Measurements from ENCODE around the gene HCRTR1. TPM values are rescaled to one million over a fixed set of nuclear protein-coding genes. Genes with fewer than 3 reads are reported as not detected.

Gene HCRTR1
- total RNA-seq, 5 donors from 2014 or later (not counting 1 experiment from before 2014, with no cell fraction given): not detected

DNA sequence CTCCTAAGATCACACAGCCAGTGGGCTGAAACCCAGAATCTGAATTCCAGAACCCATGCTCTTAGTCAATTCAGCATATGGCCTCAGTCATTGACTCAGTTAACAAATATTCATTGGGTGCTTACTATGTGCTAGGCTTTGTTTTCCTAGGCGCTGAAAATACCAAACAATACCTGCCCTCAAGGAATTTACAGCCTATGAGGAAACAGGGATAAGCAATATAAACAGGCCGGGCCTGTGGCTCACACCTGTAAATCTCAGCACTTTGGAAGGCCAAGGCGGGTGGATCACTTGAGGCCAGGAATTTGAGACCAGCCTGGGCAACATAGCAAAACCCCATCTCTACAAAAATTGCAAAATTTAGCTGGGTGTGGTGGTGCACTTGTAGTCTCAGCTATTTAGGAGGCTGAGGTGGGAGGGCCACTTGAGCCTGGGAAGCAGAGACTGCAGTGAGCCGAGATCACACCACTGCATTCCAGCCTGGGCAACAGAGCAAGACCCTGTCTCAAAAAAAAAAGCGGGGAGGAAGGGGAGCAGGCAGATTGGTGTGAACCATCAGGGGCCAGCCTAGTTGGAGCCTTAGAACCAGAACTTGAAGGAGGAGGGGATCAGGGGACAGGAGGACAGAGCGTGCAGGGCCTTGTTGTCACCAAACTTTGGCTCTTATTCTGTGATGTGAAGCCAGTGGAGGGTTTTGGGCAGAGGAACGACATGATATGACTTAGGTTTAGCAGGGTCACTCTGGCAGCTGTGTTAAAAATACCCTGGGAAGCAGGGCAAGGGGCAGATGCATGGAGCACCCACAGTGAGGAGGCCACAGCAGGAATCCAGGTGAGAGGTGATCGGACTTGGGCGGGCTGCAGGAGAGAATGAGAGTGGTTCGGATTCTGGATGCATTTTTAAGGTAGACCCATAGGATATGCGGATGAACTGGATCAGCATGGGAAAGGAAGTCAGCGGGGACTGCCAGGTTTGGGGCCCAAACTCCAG lies 35.4 kb upstream of the HCRTR1 start:
- Histone ChIP-seq H3K27ac (ENCODE audit: low read length) (no peak overlapping the region), H3K4me1 (ENCODE audit: control insufficient read depth in 1 of 2, extremely low read depth in 1 of 2, insufficient read depth in 2 of 2, low read length in 2 of 2) (no peaks in the 10 kb centered on the region), H3K4me3 (ENCODE audit: control insufficient read depth in 1 of 2, extremely low read depth in 1 of 2, low read length in 1 of 2) (no peak overlapping the region), H3K9me3 (no peaks in the 10 kb centered on the region), H3K36me3 (ENCODE audit: control insufficient read depth in 2 of 2, extremely low read depth in 1 of 2, insufficient read depth in 1 of 2, low read length in 1 of 2) (no peaks in the 10 kb centered on the region), H3K27me3 (replicated peaks in 1 of 2; ENCODE audit: control insufficient read depth in 2 of 2, extremely low read depth in 1 of 2, insufficient read depth in 2 of 2, low read length in 1 of 2) (peaks cover 0 to 26% of the 10 kb centered on the region in 2 experiments)
- H3K9me3 Mint-ChIP-seq: no peaks in the 10 kb centered on the region
- H3K27ac Mint-ChIP-seq: no peak overlapping the region
- peaks cover 0 to 8% of the 10 kb centered on the region in 2 donors for H3K27me3 Mint-ChIP-seq
- CTCF ChIA-PET: no interaction called here
- WGBS (ENCODE audit: insufficient coverage): 75% methylated on average over 10 of the region's 12 CpGs
- no peak overlapping the region for H3K4me3 Mint-ChIP-seq
- no peak for DNase-seq
- H3K36me3 Mint-ChIP-seq: no peaks in the 10 kb centered on the region
- POLR2A ChIA-PET: no interaction called here
- H3K4me1 Mint-ChIP-seq: peaks cover 0 to 5% (median 3%) of the 10 kb centered on the region in 3 donors
- ATAC-seq (replicated peaks in 1 of 4): no peak

DNA sequence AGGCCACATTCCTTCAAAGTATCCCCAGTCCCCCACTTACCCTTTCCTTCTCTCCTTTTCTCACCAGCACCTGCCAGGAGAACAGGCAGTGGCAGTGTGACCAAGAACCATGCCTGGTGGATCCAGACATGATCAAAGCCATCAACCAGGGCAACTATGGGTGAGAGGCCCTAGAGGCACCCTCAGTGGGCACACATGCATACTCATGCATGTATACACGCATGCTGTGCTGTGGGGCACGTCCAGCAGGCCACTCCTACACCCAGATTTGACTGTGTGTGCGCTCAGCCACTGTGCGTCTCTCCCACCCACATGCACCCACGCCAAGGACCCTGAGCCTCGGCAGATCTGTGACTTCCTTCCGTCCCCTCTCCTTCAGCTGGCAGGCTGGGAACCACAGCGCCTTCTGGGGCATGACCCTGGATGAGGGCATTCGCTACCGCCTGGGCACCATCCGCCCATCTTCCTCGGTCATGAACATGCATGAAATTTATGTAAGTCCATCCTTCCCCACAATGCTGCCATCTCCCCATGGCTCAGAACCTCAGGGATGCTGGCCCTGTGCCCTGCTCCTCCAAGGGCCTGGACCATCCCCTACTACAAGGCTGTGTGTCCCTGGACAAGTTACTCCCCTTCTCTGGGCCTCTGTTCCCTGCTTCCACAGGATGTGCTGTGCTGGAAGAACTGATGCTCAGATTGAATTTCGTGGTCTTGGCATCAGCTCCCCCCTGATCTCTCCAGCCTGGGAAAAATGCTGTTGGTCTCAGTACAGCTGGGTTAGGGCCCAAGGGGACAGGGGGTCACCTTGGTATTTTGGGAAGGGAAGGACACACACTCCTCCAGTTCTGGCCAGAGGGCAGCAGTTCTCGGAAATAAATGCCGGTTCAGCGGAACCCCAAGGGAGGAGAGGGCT lies 34.2 kb upstream of the HCRTR1 start:
- Histone ChIP-seq H3K4me3 (ENCODE audit: control insufficient read depth in 1 of 2, extremely low read depth in 1 of 2, low read length in 1 of 2) (no peak overlapping the region), H3K27me3 (replicated peaks in 1 of 2; ENCODE audit: control insufficient read depth in 2 of 2, extremely low read depth in 1 of 2, insufficient read depth in 2 of 2, low read length in 1 of 2) (peaks cover 0 to 30% of the 10 kb centered on the region in 2 experiments), H3K9me3 (no peaks in the 10 kb centered on the region), H3K4me1 (ENCODE audit: control insufficient read depth in 1 of 2, extremely low read depth in 1 of 2, insufficient read depth in 2 of 2, low read length in 2 of 2) (no peaks in the 10 kb centered on the region), H3K27ac (ENCODE audit: low read length) (no peak overlapping the region), H3K36me3 (ENCODE audit: control insufficient read depth in 2 of 2, extremely low read depth in 1 of 2, insufficient read depth in 1 of 2, low read length in 1 of 2) (no peaks in the 10 kb centered on the region)
- no peaks in the 10 kb centered on the region for H3K36me3 Mint-ChIP-seq
- peaks cover 6 to 17% of the 10 kb centered on the region in 2 donors for H3K27me3 Mint-ChIP-seq
- ATAC-seq (replicated peaks in 1 of 4) (no peak), DNase-seq (no peak)
- CTCF ChIA-PET: no interaction called here
- WGBS (ENCODE audit: insufficient coverage): 72% methylated on average over 13 of the region's 16 CpGs
- H3K4me1 Mint-ChIP-seq: peaks cover 0 to 3% (median 0%) of the 10 kb centered on the region in 3 donors
- no peak overlapping the region for H3K4me3 Mint-ChIP-seq
- POLR2A ChIA-PET: no interaction called here
- no peaks in the 10 kb centered on the region for H3K9me3 Mint-ChIP-seq
- H3K27ac Mint-ChIP-seq: no peak overlapping the region

DNA sequence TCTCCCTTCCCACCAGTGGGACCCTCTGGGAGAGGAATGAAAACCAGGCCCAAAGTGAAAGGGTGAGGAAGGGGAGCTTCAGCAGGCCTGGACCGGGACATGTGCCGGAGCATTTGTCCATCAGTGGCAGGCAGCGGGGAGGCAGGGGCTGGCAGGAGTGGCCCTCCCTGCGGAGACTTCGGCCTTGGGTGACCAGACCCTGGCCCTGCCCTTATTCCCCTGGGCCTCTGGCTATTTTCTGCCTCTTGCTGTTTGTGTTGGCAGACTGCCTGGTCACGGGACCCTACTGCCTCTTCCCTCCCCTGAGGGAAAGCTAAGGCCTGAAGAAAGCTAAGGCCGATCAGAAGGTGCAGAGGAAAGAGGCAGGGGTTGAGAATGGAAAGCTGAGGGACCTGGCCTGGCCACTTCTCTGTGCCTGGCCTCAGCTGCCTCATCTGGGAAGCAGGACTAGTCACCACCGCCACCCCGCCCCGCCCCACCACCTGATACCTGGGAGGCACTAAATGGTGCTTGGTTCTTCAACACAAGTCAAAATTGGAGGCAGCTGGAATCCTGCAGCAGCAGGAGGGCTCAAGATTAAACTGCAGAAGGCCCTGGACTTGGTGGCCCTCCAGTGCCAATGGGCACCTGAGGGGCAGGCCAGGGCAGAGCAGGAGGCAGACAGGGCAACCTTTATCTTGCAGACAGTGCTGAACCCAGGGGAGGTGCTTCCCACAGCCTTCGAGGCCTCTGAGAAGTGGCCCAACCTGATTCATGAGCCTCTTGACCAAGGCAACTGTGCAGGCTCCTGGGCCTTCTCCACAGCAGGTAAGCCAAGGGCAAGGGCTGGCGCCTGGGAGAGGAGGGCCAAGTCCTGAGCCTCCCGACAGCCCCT lies 33.3 kb upstream of the HCRTR1 start:
- 91% methylated on average over 7 of the region's 13 CpGs for WGBS (ENCODE audit: insufficient coverage)

DNA sequence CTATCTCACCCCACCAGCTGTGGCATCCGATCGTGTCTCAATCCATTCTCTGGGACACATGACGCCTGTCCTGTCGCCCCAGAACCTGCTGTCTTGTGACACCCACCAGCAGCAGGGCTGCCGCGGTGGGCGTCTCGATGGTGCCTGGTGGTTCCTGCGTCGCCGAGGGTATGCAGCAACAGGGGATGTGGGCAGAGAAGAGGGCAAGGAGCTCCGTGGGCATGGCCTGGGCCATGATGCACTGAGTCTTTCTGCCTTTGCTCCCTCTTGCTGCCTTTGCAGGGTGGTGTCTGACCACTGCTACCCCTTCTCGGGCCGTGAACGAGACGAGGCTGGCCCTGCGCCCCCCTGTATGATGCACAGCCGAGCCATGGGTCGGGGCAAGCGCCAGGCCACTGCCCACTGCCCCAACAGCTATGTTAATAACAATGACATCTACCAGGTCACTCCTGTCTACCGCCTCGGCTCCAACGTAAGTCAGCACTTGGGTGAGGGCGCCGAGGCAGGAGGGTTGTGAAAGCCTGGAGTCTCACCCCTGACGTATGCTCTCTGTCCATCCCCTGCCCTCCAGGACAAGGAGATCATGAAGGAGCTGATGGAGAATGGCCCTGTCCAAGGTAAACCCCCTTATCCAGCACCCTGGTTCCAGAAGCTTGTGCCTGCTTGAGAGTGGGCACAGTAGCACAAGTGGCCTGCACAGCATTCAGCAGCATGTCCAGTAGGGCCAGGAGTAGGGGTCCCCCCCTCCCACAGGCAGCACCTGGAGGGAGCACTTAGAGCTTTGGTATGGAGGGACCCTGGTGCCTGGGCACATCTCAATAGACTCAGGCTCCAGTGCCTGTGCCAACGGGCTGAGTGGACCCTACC lies 32.4 kb upstream of the HCRTR1 start:
- no peaks in the 10 kb centered on the region for H3K36me3 ChIP-seq (ENCODE audit: control insufficient read depth in 2 of 2, extremely low read depth in 1 of 2, insufficient read depth in 1 of 2, low read length in 1 of 2)
- 88% methylated on average over 27 of the region's 27 CpGs for WGBS (ENCODE audit: insufficient coverage)
- Mint-ChIP-seq H3K27ac (no peak overlapping the region), H3K36me3 (no peaks in the 10 kb centered on the region), H3K27me3 (peaks cover 10 to 22% of the 10 kb centered on the region in 2 donors), H3K9me3 (no peaks in the 10 kb centered on the region), H3K4me1 (peaks cover 0 to 3% (median 3%) of the 10 kb centered on the region in 3 donors), H3K4me3 (no peak overlapping the region)
- ChIA-PET POLR2A (no interaction called here), CTCF (no interaction called here)
- H3K4me1 ChIP-seq (ENCODE audit: control insufficient read depth in 1 of 2, extremely low read depth in 1 of 2, insufficient read depth in 2 of 2, low read length in 2 of 2): no peaks in the 10 kb centered on the region
- H3K27ac ChIP-seq (ENCODE audit: low read length): no peak overlapping the region
- no peak for ATAC-seq (replicated peaks in 1 of 4)
- no peaks in the 10 kb centered on the region for H3K9me3 ChIP-seq
- no peak for DNase-seq
- no peak overlapping the region for H3K4me3 ChIP-seq (ENCODE audit: control insufficient read depth in 1 of 2, extremely low read depth in 1 of 2, low read length in 1 of 2)
- H3K27me3 ChIP-seq (replicated peaks in 1 of 2; ENCODE audit: control insufficient read depth in 2 of 2, extremely low read depth in 1 of 2, insufficient read depth in 2 of 2, low read length in 1 of 2): peaks cover 0 to 28% of the 10 kb centered on the region in 2 experiments

More for the DNA sequence above, 33.3 kb upstream of the HCRTR1 start:
- Mint-ChIP-seq H3K27ac (no peak overlapping the region), H3K4me3 (no peak overlapping the region), H3K4me1 (peaks cover 0 to 3% (median 1%) of the 10 kb centered on the region in 3 donors), H3K27me3 (peaks cover 8 to 20% of the 10 kb centered on the region in 2 donors), H3K9me3 (no peaks in the 10 kb centered on the region), H3K36me3 (no peaks in the 10 kb centered on the region)
- Histone ChIP-seq H3K4me3 (ENCODE audit: control insufficient read depth in 1 of 2, extremely low read depth in 1 of 2, low read length in 1 of 2) (no peak overlapping the region), H3K27ac (ENCODE audit: low read length) (no peak overlapping the region), H3K27me3 (replicated peaks in 1 of 2; ENCODE audit: control insufficient read depth in 2 of 2, extremely low read depth in 1 of 2, insufficient read depth in 2 of 2, low read length in 1 of 2) (peaks cover 0 to 34% of the 10 kb centered on the region in 2 experiments), H3K4me1 (ENCODE audit: control insufficient read depth in 1 of 2, extremely low read depth in 1 of 2, insufficient read depth in 2 of 2, low read length in 2 of 2) (no peaks in the 10 kb centered on the region), H3K36me3 (ENCODE audit: control insufficient read depth in 2 of 2, extremely low read depth in 1 of 2, insufficient read depth in 1 of 2, low read length in 1 of 2) (no peaks in the 10 kb centered on the region), H3K9me3 (no peaks in the 10 kb centered on the region)
- ChIA-PET CTCF (no interaction called here), POLR2A (no interaction called here)
- ATAC-seq (replicated peaks in 1 of 4) (no peak), DNase-seq (no peak)

GRCh38 chr1:31585736-31586365 lies 31.6 kb upstream of the HCRTR1 start:
- ChIA-PET POLR2A (no interaction called here), CTCF (no interaction called here)
- Mint-ChIP-seq H3K9me3 (no peaks in the 10 kb centered on the region), H3K27me3 (peaks cover 10 to 26% of the 10 kb centered on the region in 2 donors), H3K27ac (no peak overlapping the region), H3K36me3 (no peaks in the 10 kb centered on the region), H3K4me1 (peaks cover 0 to 3% (median 3%) of the 10 kb centered on the region in 3 donors), H3K4me3 (no peak overlapping the region)
- Histone ChIP-seq H3K9me3 (no peaks in the 10 kb centered on the region), H3K36me3 (ENCODE audit: control insufficient read depth in 2 of 2, extremely low read depth in 1 of 2, insufficient read depth in 1 of 2, low read length in 1 of 2) (no peaks in the 10 kb centered on the region), H3K4me3 (ENCODE audit: control insufficient read depth in 1 of 2, extremely low read depth in 1 of 2, low read length in 1 of 2) (no peak overlapping the region), H3K27ac (ENCODE audit: low read length) (no peak overlapping the region), H3K27me3 (replicated peaks in 1 of 2; ENCODE audit: control insufficient read depth in 2 of 2, extremely low read depth in 1 of 2, insufficient read depth in 2 of 2, low read length in 1 of 2) (peaks cover 0 to 33% of the 10 kb centered on the region in 2 experiments), H3K4me1 (ENCODE audit: control insufficient read depth in 1 of 2, extremely low read depth in 1 of 2, insufficient read depth in 2 of 2, low read length in 2 of 2) (no peaks in the 10 kb centered on the region)
- no peak for DNase-seq
- ATAC-seq (replicated peaks in 1 of 4): no peak
- no CpG with 5 or more reads among the region's 11 CpGs for WGBS (ENCODE audit: insufficient coverage)

Measured in T-cell (primary cell).